Inferior parietal cortex (tissue), 1 donor: ENCODE measurements around the gene FRA10AC1.
"Not testable (repeated sequence)": the region's sequence is repeated elsewhere in the genome, so short reads cannot be mapped to it uniquely, and the experiment has no call there.

Source experiments
- DNase-seq: peaks from one replicate; pipeline ENCODE4 v3.0.0-alpha.2; 2016; ENCODE audit errors: extremely low spot score

The FRA10AC1 gene

DNA sequence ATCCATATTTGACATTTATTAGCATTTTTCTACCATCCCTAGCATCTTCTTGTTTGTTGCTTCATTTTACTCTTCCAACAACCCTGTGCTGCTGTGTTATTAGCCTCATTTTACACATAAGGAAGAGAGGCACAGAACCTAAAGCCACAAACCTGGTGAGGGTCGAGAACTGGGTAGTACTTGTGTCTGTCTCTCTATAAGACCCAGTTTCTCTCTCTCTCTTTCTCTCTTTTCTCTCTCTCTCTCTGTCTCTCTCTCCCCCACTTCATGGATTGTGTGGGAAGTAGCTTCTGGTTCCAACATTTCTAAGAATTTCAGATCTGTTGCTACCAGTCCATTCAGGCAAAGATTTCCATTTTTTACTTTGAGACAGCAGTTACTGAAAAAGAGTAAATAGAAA is 1.4 kb upstream of the FRA10AC1 start:
- no peak for DNase-seq

DNA sequence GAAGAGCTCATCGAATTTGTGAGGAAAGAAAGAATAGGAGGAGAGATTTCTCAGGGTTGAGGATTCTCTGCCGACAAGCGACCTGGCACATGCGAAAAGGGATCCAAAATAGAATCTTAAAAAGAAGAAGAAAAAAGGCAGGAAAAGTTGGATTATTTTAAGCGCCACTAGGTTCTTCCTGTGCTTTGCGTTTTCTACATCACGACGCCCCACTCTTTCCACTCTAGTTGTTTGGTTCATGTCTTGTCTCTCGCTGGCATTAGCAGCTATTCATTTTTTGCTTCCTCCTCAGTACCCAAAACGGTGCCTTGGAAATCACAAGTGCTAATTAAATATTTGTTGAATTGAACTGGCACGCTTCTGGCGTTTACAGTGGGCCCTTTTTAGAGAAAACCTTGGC is 674 bp upstream of the FRA10AC1 start:
- DNase-seq, result peak; percentile 66

DNA sequence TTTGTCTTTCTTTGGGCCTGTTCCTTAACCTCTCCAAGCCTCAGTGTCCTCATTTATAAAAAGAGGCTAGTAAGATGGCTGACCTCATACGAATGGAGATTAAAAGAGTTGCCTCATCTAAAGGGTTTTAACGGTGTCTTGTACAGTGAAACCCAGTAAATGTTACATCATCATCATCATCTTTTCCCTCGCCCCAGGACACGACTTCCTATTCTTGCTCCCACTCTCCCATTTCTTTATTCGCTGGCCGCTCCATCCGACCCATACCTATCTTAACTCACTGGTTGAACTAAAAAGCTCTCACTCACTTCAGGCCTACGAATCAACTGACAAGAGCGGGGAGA is 554 bp downstream of the FRA10AC1 start:
- DNase-seq, result no peak

DNA sequence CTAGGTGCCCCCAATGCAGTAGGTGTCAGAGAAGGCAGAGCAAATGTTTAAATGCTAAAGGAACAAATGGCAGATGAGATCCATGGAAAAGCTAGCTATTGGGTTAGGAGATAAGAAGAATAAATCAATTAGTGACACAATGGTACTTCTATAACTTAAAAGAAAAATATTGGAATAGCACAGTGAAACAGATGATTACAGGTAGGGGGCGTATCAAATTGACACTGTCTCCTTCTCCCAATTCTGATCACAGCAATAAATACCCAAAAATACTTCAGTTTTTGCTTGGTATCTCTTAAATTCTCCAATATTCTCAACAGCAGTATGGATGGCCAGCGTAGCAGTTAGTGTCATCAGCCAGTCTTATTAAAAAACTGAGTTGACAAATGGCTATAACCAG is 5.2 kb downstream of the FRA10AC1 start:
- DNase-seq, result no peak

DNA sequence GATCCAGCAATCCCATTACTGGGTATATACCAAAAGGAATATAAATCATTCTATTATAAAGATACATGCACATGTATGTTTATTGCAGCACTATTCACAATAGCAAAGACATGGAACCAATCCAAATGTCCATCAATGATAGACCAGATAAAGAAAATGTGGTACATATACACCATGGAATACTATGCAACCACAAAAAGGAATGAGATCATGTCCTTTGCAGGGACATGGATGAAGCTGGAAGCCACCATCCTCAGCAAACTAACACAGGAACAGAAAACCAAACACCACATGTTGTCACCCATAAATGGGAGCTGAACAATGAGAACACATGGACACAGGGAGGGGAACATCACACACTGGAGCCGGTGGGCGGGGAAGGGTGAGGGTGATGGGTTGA is 5.8 kb downstream of the FRA10AC1 start:
- not testable (repeated sequence) for DNase-seq

DNA sequence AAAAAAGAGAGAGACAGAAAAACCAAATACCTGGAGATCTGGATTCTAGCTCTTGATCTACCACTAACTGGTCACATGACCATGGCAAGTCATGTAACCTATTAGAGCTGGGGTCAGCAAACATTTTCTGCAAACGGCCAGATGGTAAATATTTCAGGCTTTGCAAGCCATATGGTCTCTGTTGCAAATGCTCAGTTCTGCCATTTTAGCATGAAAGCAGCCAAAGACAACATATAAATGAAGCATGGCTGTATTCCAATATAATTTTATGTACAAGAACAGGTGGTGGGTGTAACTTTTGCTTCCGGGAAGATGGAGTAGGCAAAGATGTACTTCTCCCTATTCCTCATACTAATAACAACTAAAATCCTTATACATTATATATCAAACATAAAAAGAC is 6.7 kb downstream of the FRA10AC1 start:
- no peak for DNase-seq

DNA sequence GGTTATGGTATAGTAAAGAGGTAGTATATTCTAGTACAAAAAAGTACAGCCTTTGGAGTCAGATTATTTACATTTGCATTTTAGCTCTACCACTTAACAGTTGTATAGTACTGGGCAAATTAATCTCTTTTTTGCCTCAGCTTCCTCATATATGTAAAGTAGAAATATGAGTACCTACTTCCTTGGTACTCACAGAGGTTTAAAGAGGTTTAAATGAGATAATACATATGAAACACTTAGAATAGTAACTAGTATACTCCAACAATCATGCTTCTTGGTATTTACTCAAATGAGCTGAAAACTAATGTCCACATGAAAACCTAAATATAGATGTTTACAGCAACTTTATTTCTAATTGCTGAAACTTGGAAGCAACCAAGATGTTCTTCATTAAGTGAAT is 14.7 kb downstream of the FRA10AC1 start:
- no peak for DNase-seq

DNA sequence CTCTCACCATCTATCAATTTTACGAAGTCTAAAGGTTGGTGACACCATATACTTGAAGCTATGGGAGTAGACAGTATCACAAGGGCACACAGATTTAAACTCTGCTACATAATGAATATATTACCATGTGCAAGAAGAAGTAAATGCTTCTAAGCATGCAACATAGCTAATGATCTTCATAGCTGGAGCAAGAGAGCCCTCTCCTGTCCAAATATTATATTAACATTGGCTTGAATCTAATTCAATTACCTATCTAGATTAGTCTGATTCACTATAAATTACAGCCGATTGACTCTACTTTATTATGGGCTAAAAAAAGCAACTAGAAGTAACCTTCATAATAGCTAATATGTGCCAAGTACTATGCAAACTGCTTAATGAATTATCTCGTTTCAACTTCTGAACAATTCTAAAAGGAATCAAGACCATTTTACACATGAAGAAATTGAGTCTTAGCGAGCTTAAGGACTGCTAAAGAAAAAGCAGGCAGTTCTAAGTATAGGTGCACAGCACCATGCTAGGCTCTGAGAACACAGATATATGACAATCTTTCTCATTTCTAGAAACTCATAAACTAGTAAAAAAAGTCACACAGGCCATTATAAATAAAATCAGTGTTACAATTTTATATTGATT is 21.9 kb downstream of the FRA10AC1 start:
- DNase-seq, result peak; percentile 72

DNA sequence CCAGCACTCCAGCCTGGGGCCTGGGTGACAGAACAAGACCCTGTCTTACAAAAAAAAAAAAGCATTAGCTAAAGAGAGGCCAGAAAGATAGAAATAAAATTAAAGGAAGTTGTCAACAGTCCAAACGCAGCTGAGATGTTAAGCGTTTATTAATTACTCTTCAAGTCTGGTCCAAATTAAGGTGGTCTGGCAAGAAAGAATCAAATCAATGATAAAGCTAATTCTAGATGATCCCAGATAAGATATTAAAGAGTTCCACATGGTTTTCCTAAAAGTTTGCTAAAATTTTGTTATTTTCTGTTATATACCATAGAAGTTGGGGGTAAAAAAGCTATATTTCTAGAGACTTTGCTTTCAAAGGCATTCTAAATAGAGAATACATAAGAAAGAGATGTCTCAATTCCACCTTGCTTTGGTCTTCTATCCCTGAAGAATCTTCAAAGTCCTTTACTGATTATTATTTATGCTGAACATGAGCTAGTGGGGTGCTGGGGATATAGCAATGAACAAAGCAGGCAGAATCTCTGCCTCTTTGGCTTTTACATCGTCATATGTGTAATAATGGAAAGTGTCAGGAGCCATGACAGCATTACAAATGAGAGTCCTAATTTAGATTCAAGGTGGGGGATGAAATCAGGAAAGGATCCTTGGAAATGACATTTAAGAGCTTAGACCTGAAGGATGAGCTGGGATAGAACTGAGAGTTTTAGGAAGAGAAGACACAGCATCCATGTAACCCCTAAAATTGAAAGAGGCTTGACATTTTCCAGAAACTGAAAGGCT is 23.4 kb downstream of the FRA10AC1 start:
- no peak for DNase-seq

DNA sequence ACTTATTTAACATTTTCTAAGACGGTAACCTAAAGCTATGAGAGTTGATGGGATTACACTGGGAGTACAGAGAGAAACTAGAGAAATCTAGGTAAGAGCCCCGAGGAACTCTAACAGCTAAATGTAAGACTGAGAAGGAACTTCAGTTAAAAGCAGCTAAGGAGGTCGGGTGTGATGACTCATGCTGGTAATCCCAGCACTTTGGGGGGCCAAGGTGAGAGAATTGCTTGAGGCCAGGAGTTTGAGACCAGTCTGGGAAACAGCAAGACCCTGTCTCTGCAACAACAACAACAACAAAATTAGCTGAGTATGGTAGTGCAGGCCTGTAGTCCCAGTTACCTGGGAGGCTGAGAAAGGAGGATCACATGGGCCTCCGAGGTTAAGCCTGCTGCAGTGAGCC is 24.0 kb downstream of the FRA10AC1 start:
- DNase-seq, result no peak

DNA sequence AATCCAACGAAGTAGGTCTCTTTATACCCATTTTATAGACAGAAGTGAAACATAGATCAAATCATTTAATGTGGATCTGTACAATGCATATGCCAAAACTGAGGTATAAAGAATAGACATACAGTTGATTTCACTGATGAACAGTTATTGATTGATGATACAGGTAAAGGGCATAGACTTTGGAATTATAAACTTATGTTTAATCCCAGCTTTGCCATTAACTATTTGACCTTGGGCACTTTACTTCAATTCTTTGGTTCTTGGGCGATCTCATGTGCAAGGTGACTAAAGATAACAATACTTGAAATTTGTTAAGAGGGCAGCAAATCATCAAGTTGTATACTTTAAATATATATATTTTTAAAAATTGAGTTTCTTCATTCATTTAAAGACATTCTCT is 28.6 kb downstream of the FRA10AC1 start:
- no peak for DNase-seq

DNA sequence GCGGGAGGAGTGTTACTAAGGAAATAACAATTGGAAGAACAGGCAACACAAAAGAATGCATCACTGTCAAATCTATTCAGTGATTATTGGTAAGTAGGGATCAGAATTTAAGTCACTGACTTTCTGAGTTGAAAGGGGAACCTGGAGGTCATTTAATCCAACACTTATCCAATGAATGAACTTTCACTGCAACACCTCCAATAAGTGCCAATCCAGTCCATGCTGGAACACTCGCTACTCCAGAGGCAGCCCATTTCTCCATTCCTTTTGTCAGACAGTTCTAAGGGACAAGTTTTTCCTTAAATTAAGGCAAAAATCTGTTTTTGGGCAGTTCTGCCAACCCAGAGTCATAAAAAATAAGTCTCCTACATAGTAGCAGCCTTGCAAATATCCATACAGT is 29.5 kb downstream of the FRA10AC1 start:
- no peak for DNase-seq

DNA sequence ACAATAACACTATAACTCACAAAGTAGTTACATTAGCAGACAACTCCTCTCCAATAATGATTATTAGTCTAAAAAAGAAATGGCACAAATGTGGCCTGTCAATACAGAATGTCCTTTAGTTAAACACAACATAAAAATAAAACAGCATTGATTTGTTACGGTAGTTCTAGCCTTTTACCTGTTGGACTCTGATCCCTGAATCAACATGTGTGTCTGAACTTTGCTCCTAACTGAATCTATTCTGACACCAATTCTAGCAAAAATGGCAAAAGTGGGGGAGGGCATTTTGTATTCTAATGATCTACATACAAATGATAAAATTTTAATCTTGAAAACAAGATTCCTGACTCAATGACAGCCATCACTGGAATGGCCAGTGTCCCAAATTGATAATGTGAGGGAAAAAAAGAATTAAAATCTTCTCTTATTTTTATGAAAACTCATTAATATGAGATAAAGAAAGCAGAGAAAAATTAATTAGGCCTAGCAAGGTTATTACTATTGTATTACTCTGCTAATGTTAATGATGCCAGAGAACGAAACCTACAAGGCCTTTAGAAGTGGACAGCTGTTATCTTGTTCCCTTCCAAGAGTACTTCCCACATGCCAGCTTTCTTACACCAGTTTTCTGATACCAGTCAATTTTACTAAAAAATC is 30.2 kb downstream of the FRA10AC1 start:
- no peak for DNase-seq

DNA sequence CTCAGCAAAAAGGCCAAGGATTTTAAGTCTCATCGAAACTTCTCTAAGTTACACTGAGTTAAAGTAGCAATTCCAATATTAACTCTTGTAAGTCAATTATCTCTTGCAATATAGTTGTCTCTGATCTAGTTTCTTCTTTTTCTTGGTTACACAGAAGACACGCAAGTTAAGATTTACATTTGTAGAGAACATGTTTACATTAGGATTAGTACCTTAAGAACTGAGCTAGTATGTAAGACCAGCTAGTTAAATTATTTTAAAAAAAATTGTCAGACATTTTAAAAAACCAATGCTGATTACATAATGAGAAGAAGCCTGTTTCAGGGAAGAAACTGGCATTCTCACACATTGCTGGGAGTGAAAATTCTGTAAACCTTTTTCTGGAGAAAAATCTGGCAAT is 31.4 kb downstream of the FRA10AC1 start:
- no peak for DNase-seq

DNA sequence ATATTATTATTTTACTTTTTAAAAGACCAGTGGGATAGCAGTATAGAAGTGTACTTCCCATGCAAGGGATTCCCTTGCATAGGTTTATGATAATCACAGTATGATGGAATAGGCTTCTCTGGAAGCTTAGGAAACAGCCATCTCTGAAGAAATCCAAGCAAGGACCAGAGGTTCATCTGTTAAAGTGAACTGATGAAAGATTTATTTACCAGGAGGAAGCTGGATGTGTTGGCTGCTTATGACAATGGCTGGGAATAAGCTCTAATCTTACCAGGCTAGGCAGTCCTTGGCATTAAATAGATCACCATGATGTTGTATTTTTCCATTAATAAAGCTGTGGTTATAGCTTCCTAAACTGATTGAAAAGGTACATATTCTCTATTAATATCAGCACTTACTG is 32.0 kb downstream of the FRA10AC1 start:
- DNase-seq, result no peak

DNA sequence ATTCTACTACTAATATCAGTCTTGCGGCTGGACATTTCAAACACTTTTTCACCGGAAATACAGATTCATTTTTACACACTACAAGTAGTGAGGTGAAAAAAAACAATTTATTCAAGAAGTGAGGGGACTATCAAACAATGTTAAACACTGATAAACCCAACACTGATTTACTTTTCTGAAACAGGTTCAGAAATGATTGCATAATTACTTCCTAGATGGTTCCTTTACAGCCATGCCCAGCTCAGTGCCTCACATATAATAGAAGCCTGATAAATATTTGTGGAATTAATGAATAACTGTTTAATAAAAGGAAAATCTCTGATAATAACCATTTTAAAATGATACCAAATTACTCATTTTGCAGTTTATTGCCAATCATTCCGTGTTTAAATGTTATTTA is 34.6 kb downstream of the FRA10AC1 start:
- no peak for DNase-seq

DNA sequence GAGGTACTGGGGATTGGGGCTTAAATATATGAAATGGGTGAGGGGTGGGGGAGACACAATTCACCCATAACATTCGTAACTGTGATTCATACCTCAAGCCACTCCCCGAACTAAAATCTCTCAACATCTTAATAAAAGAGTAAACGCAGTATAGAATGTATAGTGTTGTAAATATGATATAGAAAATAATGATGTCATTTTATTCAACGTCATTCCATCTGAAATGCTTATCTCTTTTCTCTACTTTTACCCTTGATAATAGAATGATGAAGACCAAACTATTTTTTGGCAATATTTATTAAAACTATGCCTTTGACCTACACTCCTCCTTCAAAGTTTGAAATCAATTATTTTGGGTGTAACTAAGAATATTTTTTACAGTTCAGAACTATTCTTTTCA is 36.4 kb downstream of the FRA10AC1 start:
- DNase-seq, result no peak

DNA sequence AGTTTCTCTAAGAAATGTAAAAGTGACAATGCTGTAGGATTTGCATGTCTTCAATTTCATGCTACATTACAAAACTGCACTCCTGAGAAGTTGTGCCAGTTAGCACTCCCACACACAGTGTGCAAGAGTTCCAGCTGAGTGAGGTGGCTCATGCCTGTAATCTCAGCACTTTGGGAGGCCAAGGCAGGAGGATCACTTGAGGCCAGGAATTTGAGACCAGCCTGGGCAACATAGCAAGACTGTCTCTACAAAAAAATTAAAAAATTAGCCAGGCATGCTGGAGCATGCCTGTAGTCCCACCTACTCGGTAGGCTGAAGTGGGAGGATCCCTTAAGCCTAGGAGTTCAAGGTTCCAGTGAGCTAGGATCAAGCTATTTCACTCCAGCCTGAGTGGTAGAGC is 44.6 kb downstream of the FRA10AC1 start:
- DNase-seq, result no peak

DNA sequence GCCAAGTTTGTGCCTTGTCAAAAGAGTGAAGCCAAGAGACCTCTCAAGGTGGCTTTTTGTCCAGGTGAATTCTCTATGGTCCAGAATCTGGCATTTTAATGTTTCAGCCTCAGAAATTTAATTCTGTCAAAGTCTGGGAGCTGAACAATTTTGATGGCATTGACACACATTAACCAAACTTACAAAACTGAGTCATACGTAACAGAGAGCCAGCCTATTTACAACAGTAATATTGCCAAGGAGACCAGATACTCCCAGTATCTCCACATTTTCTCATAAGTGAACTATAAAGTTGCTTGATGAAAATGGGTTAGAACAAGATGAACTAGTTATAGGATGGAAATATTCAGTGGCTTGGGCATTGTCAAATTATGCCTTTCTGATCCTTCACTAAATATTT is 46.2 kb downstream of the FRA10AC1 start:
- no peak for DNase-seq

DNA sequence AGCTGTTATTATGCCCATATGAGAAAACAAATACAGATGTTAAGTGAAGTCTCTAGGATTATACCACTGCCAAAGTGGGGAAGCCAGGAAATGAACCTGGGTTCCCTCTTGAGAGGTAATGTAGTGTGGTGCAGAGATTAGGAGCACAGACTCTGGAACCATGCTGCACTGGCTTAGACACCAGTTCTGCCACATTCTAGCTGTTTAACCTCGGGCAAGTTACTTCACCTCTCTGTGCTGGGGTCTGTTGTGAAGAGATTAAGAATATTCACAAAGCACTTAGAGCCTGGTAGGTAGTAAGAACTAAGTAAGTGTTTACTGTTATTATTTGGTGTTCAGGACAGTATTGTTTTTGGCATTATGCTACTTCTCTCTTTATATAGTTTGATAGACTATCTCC is 48.2 kb downstream of the FRA10AC1 start:
- no peak for DNase-seq

DNA sequence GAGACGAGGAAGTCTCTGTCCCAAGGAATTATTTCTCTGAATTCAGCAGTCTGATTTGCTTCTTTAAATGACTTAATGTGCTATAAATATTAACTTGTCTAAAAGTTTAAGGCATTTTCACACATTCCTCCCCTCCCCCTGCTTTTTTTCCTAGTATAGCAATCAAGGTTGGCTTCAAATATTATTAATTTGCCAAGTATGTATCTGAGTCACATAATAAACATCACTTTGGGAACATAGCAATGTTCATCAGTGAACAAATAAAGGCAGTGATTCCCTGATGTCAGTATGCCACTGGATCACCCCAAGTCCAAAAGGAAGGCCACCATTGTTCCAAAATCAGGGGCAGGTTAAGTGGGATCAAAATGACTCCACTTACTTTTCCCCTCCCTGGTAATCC is 49.5 kb downstream of the FRA10AC1 start:
- DNase-seq, result no peak

DNA sequence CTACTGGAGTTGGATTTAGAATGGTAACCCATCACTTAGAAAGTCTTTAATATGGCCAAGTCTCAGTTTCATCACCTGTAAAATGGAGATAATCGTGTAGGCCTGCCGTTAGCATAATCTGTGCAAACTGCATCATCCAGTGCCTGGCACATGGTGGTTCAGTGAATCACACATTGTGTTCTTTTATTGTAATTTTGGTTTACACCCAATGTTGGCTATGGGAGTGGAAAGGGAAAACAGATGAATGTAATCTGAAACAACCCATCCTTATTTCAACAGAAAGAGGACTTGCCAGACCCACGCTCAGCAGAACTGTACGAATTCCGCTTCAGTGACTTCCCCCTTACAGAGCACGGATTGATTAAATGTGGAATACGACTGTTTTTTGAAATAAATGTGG is 62.6 kb downstream of the FRA10AC1 start:
- DNase-seq, result no peak
